Vagina (tissue), 2 donors: ENCODE measurements around the gene ALPG. TPM values are rescaled to one million over a fixed set of nuclear protein-coding genes. Genes with fewer than 3 reads are reported as not detected.
A peak's percentile ranks its signal among the peaks of the same experiment; 100 is the strongest.
"Not testable (repeated sequence)": the region's sequence is repeated elsewhere in the genome, so short reads cannot be mapped to it uniquely, and the experiment has no call there.

Experiments used
- DNase-seq, 2 donors: peaks; one replicate each; pipeline ENCODE4 v3.0.0-alpha.2; 2017; ENCODE audit errors: extremely low spot score in 2 of 2
- H3K27ac ChIP-seq: fragments of 200-600 bp; sonication (generic); one replicate; pipeline ENCODE4 v1.5.1; 2019
- H3K27me3 ChIP-seq: fragments of 200-600 bp; sonication (generic); one replicate; pipeline ENCODE4 v1.5.1; 2019
- H3K36me3 ChIP-seq, 2 donors: fragments of 200-600 bp; sonication (generic); one replicate each; pipeline ENCODE4 v1.5.1; 2017 to 2019
- H3K4me1 ChIP-seq: fragments of 200-600 bp; sonication (generic); one replicate; pipeline ENCODE4 v1.5.1; 2019
- H3K4me3 ChIP-seq, 2 donors: fragments of 200-600 bp; sonication (generic); 1 replicate in 1 of 2; 2 replicates in 1 of 2; pipeline ENCODE4 v1.5.1; 2016 to 2019
- H3K9me3 ChIP-seq: fragments of 200-600 bp; sonication (generic); one replicate; pipeline ENCODE4 v1.5.1; 2019
- POLR2A ChIP-seq, 2 donors: fragments of 450-650 bp; IDR thresholded peaks; one replicate each; pipeline ENCODE4 v1.6.1; 2017; ENCODE audit warnings: antibody characterized with exemption in 2 of 2, mild to moderate bottlenecking in 2 of 2, moderate library complexity in 2 of 2
- POLR2AphosphoS5 ChIP-seq, 2 donors: sonication (generic); formaldehyde crosslinking; IDR thresholded peaks; one replicate each; pipeline ENCODE4 v1.9.0; 2017; ENCODE audit warnings: antibody characterized with exemption in 2 of 2, mild to moderate bottlenecking in 2 of 2, low read depth in 1 of 2; ENCODE audit not compliant: insufficient read depth in 1 of 2
- intact Hi-C: fragments of 100-400 bp; cut with DNase I; formaldehyde crosslinking; loops from one replicate; pipeline ENCODE4 v1.15.1; 2023
- total RNA-seq: library from RNA; depleted of rRNA; stranded (reverse); fragments of >200 nt; gene quantifications from one replicate; pipeline ENCODE4 v1.2.3, GENCODE V29; 2016
- TF ChIP-seq, protein P1 (sequence below), 3 experiments: fragments of 450-650 bp in 2 of 3; fragments of 200-600 bp in 1 of 3; sonication (generic) in 1 of 3; IDR thresholded peaks; one replicate each; pipeline ENCODE4 v1.5.1; 2017 to 2019; ENCODE audit warnings: antibody characterized with exemption in 3 of 3, mild to moderate bottlenecking in 2 of 3, moderate library complexity in 2 of 3

The ALPG gene
- total RNA-seq, 1 donor from 2014 or later: not detected

DNA sequence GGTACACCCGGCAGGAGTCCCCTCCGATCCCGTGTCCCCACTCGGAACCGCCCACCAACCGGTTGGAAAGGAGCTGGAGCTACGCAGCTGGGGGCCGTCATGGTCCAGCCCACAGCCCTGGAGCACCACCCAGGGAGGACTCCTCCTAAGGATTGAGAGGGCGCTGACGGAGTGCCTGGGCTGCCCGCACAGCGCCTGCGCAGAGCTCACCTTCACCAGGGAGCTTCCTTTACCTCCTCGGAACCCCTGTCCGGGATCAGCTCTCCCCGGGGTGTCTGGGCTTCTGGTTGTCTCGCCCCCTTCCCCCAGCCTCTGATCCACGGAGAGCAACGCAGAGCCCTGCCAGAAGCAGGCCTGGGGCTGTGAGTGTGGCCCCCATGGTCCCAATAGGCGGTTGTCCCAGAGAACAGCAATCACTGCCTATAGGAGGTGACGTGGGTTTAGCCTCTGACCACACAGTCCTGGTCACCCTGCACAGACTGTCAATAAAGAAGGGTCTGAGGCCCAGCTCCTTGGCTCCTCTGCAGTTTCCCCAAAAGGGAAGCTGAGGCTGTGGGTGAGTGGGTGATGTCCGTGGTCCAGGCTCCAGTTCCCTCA lies 14.6 kb downstream of the ALPG start:
- Histone ChIP-seq H3K36me3 (no peaks in the 10 kb centered on the region), H3K9me3 (no peaks in the 10 kb centered on the region), H3K4me3 (peak overlapping the region in 1 of 2 donors; percentile 16), H3K27ac (no peak overlapping the region), H3K27me3 (peaks cover 11% of the 10 kb centered on the region), H3K4me1 (peaks cover 29% of the 10 kb centered on the region)
- intact Hi-C loops: no loop called here
- no peak for DNase-seq
- no peak for TF ChIP-seq POLR2AphosphoS5 (IDR thresholded peaks at IDR 0.05; ENCODE audit: insufficient read depth in 1 of 2, low read depth in 1 of 2)
- TF ChIP-seq POLR2A (IDR thresholded peaks at IDR 0.05): no peak
- TF ChIP-seq, protein P1, sequence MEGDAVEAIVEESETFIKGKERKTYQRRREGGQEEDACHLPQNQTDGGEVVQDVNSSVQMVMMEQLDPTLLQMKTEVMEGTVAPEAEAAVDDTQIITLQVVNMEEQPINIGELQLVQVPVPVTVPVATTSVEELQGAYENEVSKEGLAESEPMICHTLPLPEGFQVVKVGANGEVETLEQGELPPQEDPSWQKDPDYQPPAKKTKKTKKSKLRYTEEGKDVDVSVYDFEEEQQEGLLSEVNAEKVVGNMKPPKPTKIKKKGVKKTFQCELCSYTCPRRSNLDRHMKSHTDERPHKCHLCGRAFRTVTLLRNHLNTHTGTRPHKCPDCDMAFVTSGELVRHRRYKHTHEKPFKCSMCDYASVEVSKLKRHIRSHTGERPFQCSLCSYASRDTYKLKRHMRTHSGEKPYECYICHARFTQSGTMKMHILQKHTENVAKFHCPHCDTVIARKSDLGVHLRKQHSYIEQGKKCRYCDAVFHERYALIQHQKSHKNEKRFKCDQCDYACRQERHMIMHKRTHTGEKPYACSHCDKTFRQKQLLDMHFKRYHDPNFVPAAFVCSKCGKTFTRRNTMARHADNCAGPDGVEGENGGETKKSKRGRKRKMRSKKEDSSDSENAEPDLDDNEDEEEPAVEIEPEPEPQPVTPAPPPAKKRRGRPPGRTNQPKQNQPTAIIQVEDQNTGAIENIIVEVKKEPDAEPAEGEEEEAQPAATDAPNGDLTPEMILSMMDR (IDR thresholded peaks at IDR 0.05): no peak

DNA sequence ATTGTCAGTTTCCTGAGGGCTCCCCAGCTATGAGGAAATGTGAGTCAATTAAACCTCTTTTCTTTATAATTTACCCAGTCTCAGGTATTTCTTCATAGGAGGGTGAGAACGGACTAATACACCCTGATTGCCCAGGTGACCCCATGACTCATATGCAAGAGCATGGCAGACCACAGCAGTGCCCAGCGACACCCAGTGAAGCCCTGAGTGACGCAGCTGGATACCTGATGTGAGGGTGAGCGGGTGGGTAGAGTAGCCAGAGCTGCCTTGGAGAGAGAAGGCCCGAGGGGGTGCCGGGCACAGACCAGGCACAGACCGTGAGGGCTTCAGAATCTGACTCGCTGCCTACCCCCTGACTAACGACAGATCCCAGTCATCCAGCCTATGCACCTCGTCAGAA lies 15.4 kb downstream of the ALPG start:
- no peak overlapping the region for H3K27ac ChIP-seq
- H3K4me1 ChIP-seq: peaks cover 29% of the 10 kb centered on the region
- no peaks in the 10 kb centered on the region for H3K9me3 ChIP-seq
- intact Hi-C loops: no loop called here
- no peak overlapping the region for H3K4me3 ChIP-seq
- peaks cover 11% of the 10 kb centered on the region for H3K27me3 ChIP-seq
- TF ChIP-seq POLR2AphosphoS5 (IDR thresholded peaks at IDR 0.05; ENCODE audit: insufficient read depth in 1 of 2, low read depth in 1 of 2): no peak
- TF ChIP-seq, protein P1 (IDR thresholded peaks at IDR 0.05): no peak
- TF ChIP-seq POLR2A (IDR thresholded peaks at IDR 0.05): no peak
- no peaks in the 10 kb centered on the region for H3K36me3 ChIP-seq
- no peak for DNase-seq

DNA sequence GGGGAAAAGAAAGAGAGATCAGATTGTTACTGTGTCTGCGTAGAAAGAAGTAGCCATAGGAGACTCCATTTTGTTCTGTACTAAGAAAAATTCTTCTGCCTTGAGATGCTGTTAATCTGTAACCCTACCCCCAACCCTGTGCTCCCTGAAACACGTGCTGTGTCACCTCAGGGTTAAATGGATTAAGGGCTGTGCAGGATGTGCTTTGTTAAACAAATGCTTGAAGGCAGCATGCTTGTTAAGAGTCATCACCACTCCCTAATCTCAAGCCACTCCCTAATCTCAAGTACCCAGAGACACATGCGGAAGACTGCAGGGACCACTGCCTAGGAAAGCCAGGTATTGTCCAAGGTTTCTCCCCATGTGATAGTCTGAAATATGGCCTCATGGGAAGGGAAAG lies 16.4 kb downstream of the ALPG start:
- H3K27me3 ChIP-seq: peaks cover 11% of the 10 kb centered on the region
- H3K9me3 ChIP-seq, H3K36me3 ChIP-seq, H3K27ac ChIP-seq, H3K4me3 ChIP-seq, DNase-seq, intact Hi-C loops: not testable (repeated sequence)
- H3K4me1 ChIP-seq: peaks cover 29% of the 10 kb centered on the region

DNA sequence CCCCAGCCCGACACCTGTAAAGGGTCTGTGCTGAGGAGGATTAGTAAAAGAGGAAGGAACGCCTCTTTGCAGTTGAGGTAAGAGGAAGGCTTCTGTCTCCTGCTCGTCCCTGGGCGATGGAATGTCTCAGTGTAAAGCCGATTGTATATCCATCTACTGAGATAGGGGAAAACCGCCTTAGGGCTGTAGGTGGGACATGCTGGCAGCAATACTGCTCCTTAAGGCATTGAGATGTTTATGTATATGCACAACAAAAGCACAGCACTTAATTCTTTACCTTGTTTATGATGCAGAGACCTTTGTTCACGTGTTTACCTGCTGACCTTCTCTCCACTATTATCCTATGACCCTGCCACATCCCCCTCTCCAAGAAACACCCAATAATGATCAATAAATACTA lies 16.8 kb downstream of the ALPG start:
- peaks cover 28% of the 10 kb centered on the region for H3K4me1 ChIP-seq

DNA sequence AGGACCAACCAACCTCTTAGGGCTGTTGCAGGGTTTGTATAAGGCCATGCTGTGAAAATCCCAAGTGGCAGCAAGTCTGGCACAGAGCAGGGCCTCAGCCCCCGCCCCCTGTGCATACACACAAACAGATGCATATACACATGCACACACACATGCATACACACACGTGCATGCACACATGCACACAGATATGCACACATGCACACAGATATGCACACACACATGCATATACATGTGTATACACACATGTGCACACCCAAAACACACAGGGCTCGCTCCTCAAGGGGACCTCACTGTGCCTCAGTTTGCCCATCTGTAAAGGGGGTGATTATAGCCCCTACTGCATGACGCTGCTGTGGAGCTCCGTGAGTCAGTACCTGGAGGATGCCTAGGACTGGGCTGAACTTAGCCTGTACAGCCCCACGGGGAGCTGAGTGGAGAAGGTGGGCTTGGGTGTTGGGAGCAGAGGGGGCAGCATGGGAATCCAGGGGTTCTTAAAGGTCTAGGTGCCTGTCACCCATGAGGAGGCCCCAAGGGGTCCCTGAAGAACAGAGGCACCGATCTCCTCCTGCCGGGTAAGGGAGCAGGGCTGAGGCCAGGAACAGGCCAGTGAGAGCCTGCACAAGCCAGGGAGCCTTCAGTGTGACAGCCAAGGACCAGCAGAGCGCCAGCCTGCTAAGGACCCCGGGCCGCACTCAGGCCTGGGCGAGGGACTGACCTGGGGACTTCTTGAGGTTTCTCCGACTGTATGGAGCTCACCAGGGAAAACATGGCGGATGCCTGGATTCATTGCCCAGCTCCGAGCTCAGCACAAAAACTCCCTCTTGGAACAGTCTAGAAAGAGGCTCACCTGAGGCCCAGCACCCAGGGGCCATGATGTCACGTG lies 25.3 kb downstream of the ALPG start:
- H3K27ac ChIP-seq: no peak overlapping the region
- H3K4me1 ChIP-seq: no peaks in the 10 kb centered on the region
- intact Hi-C loops: no loop called here
- H3K4me3 ChIP-seq: no peak overlapping the region
- H3K36me3 ChIP-seq: no peaks in the 10 kb centered on the region
- TF ChIP-seq POLR2AphosphoS5 (IDR thresholded peaks at IDR 0.05; ENCODE audit: insufficient read depth in 1 of 2, low read depth in 1 of 2): no peak
- TF ChIP-seq, protein P1 (IDR thresholded peaks at IDR 0.05): no peak
- no peak for TF ChIP-seq POLR2A (IDR thresholded peaks at IDR 0.05)
- DNase-seq: no peak
- no peaks in the 10 kb centered on the region for H3K27me3 ChIP-seq
- H3K9me3 ChIP-seq: no peaks in the 10 kb centered on the region

More for the DNA sequence above, 16.8 kb downstream of the ALPG start:
- H3K4me3 ChIP-seq, H3K36me3 ChIP-seq, H3K9me3 ChIP-seq, H3K27me3 ChIP-seq, H3K27ac ChIP-seq, DNase-seq, intact Hi-C loops: not testable (repeated sequence)

DNA sequence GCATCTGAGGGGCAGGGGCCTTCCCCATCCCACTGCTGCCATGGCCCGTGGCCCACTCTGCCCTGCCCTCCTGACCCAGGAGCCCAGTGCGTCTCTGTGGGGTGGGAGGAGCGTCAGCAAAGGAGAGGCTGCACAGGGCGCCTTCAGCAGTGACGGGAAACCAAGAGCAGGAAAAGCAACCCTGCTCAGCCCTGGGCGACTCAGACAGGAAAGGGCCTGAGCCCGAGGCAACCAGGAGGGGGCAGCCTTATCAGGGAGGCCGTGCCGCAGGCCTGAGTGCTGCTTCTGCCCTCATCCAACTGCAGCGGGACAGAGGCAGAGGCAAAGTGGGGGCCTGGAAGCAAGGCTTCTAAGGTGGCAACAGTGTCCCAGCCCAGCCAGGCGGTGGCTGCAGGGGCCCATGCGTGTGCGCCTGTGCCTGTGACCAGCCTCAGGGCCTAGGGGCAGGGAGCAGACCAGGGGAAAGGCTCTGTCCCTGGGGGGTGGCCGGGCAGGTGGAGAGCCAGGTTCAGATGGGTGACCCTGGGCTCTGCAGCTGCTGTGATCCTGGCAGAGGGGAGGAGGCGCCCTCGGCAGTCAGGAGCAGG lies 26.0 kb downstream of the ALPG start:
- Histone ChIP-seq H3K9me3 (no peaks in the 10 kb centered on the region), H3K27me3 (no peaks in the 10 kb centered on the region), H3K27ac (no peak overlapping the region), H3K4me3 (no peak overlapping the region), H3K36me3 (no peaks in the 10 kb centered on the region), H3K4me1 (no peaks in the 10 kb centered on the region)
- DNase-seq: no peak
- intact Hi-C loops: no loop called here
- TF ChIP-seq, protein P1 (IDR thresholded peaks at IDR 0.05): no peak

DNA sequence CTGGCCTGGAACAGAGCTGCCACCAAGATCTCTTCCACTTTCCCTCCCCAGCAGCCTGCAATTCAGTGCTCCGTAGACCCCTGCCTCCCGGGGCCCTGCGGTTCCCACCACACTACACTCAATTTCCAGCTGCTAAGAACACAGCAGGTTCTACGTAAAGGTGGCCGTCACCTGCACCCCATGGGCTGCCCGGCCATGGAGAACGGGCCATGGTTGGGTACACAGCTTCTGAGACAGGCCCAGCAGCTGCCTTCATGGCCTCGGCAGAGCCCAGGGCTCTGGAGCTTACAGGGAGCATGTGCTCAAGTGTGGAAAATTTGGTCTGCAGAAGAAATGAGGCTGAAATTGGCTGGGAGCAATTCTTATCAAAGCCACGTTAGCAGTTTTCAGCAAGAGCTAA lies 27.0 kb downstream of the ALPG start:
- H3K4me1 ChIP-seq, H3K27ac ChIP-seq, H3K36me3 ChIP-seq, DNase-seq, H3K4me3 ChIP-seq, H3K27me3 ChIP-seq, intact Hi-C loops, H3K9me3 ChIP-seq: not testable (repeated sequence)
